Measurements from ENCODE around the gene MEGF6. TPM values are rescaled to one million over a fixed set of nuclear protein-coding genes. Genes with fewer than 3 reads are reported as not detected.
A peak's percentile ranks its signal among the peaks of the same experiment; 100 is the strongest.

MEGF6 gene
- total and polyA plus RNA-seq, 12 donors: 0.15 to 29.2 (median 8.2) TPM

DNA sequence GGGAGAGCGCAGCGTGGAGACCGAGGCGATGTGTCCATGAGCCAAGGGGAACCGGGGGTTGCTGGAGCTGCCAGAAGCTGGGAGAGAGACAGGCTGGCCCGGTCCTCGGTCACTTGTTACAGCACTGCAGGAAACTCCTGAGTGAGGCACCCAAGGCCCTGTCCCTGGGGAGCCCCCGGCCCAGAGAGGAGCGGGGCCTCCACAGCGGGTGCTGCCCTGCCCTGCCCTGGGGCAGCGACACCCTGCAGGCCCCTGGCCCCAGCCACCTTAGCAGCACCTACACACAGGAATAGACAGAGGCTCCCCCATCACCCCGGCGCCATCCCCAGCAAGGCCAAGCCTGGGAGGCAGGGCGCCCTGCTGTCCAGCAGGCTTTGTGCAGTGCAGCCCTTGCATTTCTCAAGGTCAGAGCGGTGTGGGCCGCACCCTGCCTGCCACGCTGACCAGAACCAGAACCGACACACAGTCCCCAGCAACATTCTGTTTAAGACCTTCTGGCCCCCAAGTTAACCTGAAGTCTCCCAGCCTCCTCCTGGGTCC, 6.6 kb upstream of the MEGF6 start:
- Histone ChIP-seq H3K27ac (no peak overlapping the region), H3K27me3 (peaks cover 3% of the 10 kb centered on the region), H3K36me3 (replicated peaks in 1 of 2) (no peaks in the 10 kb centered on the region), H3K4me1 (replicated peaks in 1 of 2) (peaks cover 0 to 6% of the 10 kb centered on the region in 2 donors), H3K9me3 (replicated peaks in 1 of 3) (no peaks in the 10 kb centered on the region), H3K4me3 (no peak overlapping the region)
- intact Hi-C loops (cut with DNase I): loop anchor here (2.0 to 5.0 kb wide), 3 partner anchors 51 to 125 kb away; no protein-coding TSS in a partner anchor
- no peak for DNase-seq
- WGBS, 4 donors: 71 to 77% (median 73%) methylated on average over 5 to 18 of the region's 18 CpGs
- no peak for TF ChIP-seq CTCF (IDR thresholded peaks at IDR 0.05)
- no peak for TF ChIP-seq POLR2A (IDR thresholded peaks at IDR 0.05)

DNA sequence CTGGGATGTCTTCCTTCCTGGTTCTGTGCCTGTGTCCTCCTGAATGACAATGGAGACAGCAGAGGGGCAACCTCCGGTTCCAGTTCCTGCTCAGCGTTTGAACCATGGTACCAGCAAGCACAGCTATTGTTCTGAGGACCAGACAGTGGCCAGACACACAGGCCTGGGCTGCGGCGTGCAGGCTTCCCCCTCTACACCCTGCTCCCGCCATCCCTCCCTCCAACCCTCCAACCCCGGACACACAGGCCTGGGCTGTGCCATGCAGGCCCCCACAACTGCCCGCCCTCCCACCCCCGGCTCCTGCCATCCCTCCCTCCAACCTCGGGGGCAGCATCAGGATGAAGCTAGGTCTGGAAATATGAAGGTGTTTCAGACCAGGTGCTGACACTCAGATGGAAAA, 5.6 kb upstream of the MEGF6 start:
- Histone ChIP-seq H3K27ac (no peak overlapping the region), H3K27me3 (peaks cover 3% of the 10 kb centered on the region), H3K4me3 (no peak overlapping the region), H3K36me3 (replicated peaks in 1 of 2) (no peaks in the 10 kb centered on the region), H3K4me1 (replicated peaks in 1 of 2) (peaks cover 0 to 3% of the 10 kb centered on the region in 2 donors), H3K9me3 (replicated peaks in 1 of 3) (no peaks in the 10 kb centered on the region)
- no peak for DNase-seq
- TF ChIP-seq CTCF (IDR thresholded peaks at IDR 0.05) (no peak), POLR2A (IDR thresholded peaks at IDR 0.05) (no peak)
- WGBS, 4 donors: 52 to 73% (median 68%) methylated on average over 5 to 9 of the region's 9 CpGs; no CpG with 5 or more reads in 1 of the 4 donors
- intact Hi-C loops (cut with DNase I): loop anchor here (2.0 to 5.0 kb wide), 2 partner anchors 50 to 52 kb away; no protein-coding TSS in a partner anchor

- TF ChIP-seq POLR2A (IDR thresholded peaks at IDR 0.05) (no peak), CTCF (IDR thresholded peaks at IDR 0.05) (peak in 5 of 6 experiments; percentile 7 to 35 (median 25))
- H3K4me3 ChIP-seq: no peak overlapping the region
- no peaks in the 10 kb centered on the region for H3K36me3 ChIP-seq (replicated peaks in 1 of 2)
- intact Hi-C loops (cut with DNase I): loop anchor here in 1 of 2 donors (5.0 kb wide), 1 partner anchor 48 kb away; no protein-coding TSS in a partner anchor
- peaks cover 9% of the 10 kb centered on the region for H3K27me3 ChIP-seq
- peaks cover 0 to 11% of the 10 kb centered on the region in 2 donors for H3K4me1 ChIP-seq (replicated peaks in 1 of 2)
- no peak for DNase-seq
- 51 to 69% (median 60%) methylated on average over 18 to 20 of the region's 20 CpGs for WGBS, 4 donors
- H3K9me3 ChIP-seq (replicated peaks in 1 of 3): no peaks in the 10 kb centered on the region
- no peak overlapping the region for H3K27ac ChIP-seq
Observed at GRCh38 chr1:3614755-3615742, 3.7 kb upstream of the MEGF6 start.

- peaks cover 22% of the 10 kb centered on the region for H3K27me3 ChIP-seq
- peak overlapping the region in 1 of 4 donors; percentile 44 for H3K4me3 ChIP-seq
- no peak for DNase-seq
- H3K36me3 ChIP-seq (replicated peaks in 1 of 2): no peaks in the 10 kb centered on the region
- TF ChIP-seq POLR2A (IDR thresholded peaks at IDR 0.05): no peak
- no peak for TF ChIP-seq CTCF (IDR thresholded peaks at IDR 0.05)
- no peak overlapping the region for H3K27ac ChIP-seq
- peaks cover 0 to 9% of the 10 kb centered on the region in 2 donors for H3K4me1 ChIP-seq (replicated peaks in 1 of 2)
- intact Hi-C loops (cut with DNase I): no loop called here
- no peaks in the 10 kb centered on the region for H3K9me3 ChIP-seq (replicated peaks in 1 of 3)
- 64 to 80% (median 71%) methylated on average over 7 of the region's 7 CpGs for WGBS, 4 donors
Observed at GRCh38 chr1:3612123-3612522, 815 bp upstream of the MEGF6 start.

Measured in adrenal gland (tissue), 12 donors.